Endothelial cell of umbilical vein (primary cell): ENCODE results near the gene DCDC1. TPM values are rescaled to one million over a fixed set of nuclear protein-coding genes. Genes with fewer than 3 reads are reported as not detected.

Source experiments
- BruUV-seq: library from RNA; stranded (reverse); fragments of 400-500 nt; replicated peaks from 2 replicates; lab custom pipeline; 2021; lab: Mats Ljungman, UMichigan
- CTCF ChIA-PET: fragments of 300-600, 350-600 bp; sonication (Branson Sonifier 250); formaldehyde crosslinking; loops from one replicate; lab custom pipeline; 2021; ENCODE audit warnings: antibody characterized with exemption, inconsistent platforms; lab: Charles Lee
- POLR2A ChIA-PET: fragments of 300-600, 350-600 bp; sonication (Branson Sonifier 250); formaldehyde crosslinking; loops from one replicate; lab custom pipeline; 2021; ENCODE audit warnings: antibody characterized with exemption, inconsistent platforms; lab: Charles Lee
- DNase-seq: peaks from one replicate; pipeline ENCODE4 v3.0.0-alpha.2; 2011; ENCODE audit warnings: low read depth, low spot score
- FAIRE-seq: peaks from 2 replicates; lab custom pipeline; 2011; peaks lifted over from hg19 to GRCh38; lab: Jason Lieb, UNC
- H2AFZ ChIP-seq: 2 replicates; pipeline ENCODE4 v1.6.0; 2012; ENCODE audit warnings: low read depth, low read length, control low read depth, inconsistent platforms
- H3K27ac ChIP-seq: 2 replicates; pipeline ENCODE4 v1.5.1; 2011; ENCODE audit warnings: low read depth, mild to moderate bottlenecking, control low read depth, low read length, moderate library complexity; ENCODE audit not compliant: insufficient read depth
- H3K27me3 ChIP-seq, 2 experiments: 2 replicates each; pipeline versions ENCODE4 v1.6.0 to v1.6.1; 2011; ENCODE audit warnings: low read length in 2 of 2, mixed read lengths in 1 of 2; ENCODE audit not compliant: control insufficient read depth in 2 of 2, insufficient read depth in 2 of 2
- H3K36me3 ChIP-seq, 2 experiments: 2 replicates in 1 of 2; 3 replicates in 1 of 2; pipeline ENCODE4 v1.5.1; 2011; ENCODE audit warnings: low read length in 2 of 2, mild to moderate bottlenecking in 1 of 2, moderate library complexity in 1 of 2; ENCODE audit not compliant: control insufficient read depth in 2 of 2, insufficient read depth in 2 of 2; ENCODE audit errors: extremely low read depth in 1 of 2
- H3K4me1 ChIP-seq: 3 replicates; pipeline ENCODE4 v1.5.1; 2011; ENCODE audit warnings: mild to moderate bottlenecking, low read length; ENCODE audit not compliant: control insufficient read depth, insufficient read depth; ENCODE audit errors: extremely low read depth
- H3K4me2 ChIP-seq: 2 replicates; pipeline ENCODE4 v1.6.1; 2011; ENCODE audit warnings: low read length, control low read depth, mixed read lengths; ENCODE audit not compliant: insufficient read depth
- H3K4me3 ChIP-seq, 3 experiments: fragments of 200-600 bp in 1 of 3; sonication (generic), shearing (Covaris generic) in 1 of 3; replicated peaks in 1 of 3; 2 replicates each; pipeline ENCODE4 v1.5.1; 2011 to 2016; ENCODE audit warnings: control low read depth in 3 of 3, low read length in 3 of 3, mild to moderate bottlenecking in 2 of 3, inconsistent platforms in 1 of 3, low read depth in 1 of 3, moderate library complexity in 1 of 3; ENCODE audit not compliant: insufficient read depth in 1 of 3
- H3K79me2 ChIP-seq: 2 replicates; pipeline ENCODE4 v1.6.0; 2012; ENCODE audit warnings: low read length, inconsistent platforms; ENCODE audit not compliant: control insufficient read depth, insufficient read depth
- H3K9ac ChIP-seq: replicated peaks from 2 replicates; pipeline ENCODE3; 2011; ENCODE audit warnings: low read length, control low read depth; ENCODE audit not compliant: insufficient read depth; ENCODE audit errors: extremely low read depth
- H3K9me1 ChIP-seq: replicated peaks from 3 replicates; pipeline ENCODE4 v1.6.0; 2011; ENCODE audit warnings: mild to moderate bottlenecking, low read length; ENCODE audit not compliant: control insufficient read depth, insufficient read depth; ENCODE audit errors: extremely low read depth
- H3K9me3 ChIP-seq: replicated peaks from 2 replicates; pipeline ENCODE4 v1.5.1; 2012; ENCODE audit warnings: low read length, inconsistent platforms; ENCODE audit not compliant: control insufficient read depth, insufficient read depth
- H4K20me1 ChIP-seq: replicated peaks from 2 replicates; pipeline ENCODE3; 2011; ENCODE audit warnings: mild to moderate bottlenecking, low read length; ENCODE audit not compliant: control insufficient read depth, insufficient read depth; ENCODE audit errors: extremely low read depth
- EZH2 ChIP-seq: IDR thresholded peaks from 2 replicates; pipeline ENCODE4 v1.6.1; 2012; ENCODE audit warnings: borderline replicate concordance, low read depth, mild to moderate bottlenecking, moderate library complexity, low read length, inconsistent platforms; ENCODE audit not compliant: severe bottlenecking
- FOS ChIP-seq: IDR thresholded peaks from 2 replicates; pipeline ENCODE4 v1.6.1; 2011; ENCODE audit warnings: mild to moderate bottlenecking, low read length, moderate library complexity, borderline replicate concordance; ENCODE audit not compliant: insufficient read depth
- GATA2 ChIP-seq: IDR thresholded peaks from 2 replicates; pipeline ENCODE4 v1.7.0; 2011; ENCODE audit warnings: low read depth, mild to moderate bottlenecking, moderate library complexity, mixed read lengths, low read length; ENCODE audit not compliant: insufficient read length, insufficient read depth
- JUN ChIP-seq: IDR thresholded peaks from 2 replicates; pipeline ENCODE4 v1.6.1; 2011; ENCODE audit warnings: borderline replicate concordance, low read depth; ENCODE audit not compliant: insufficient read length, insufficient read depth
- MAX ChIP-seq: IDR thresholded peaks from 2 replicates; pipeline ENCODE4 v1.6.1; 2011; ENCODE audit not compliant: insufficient read depth, insufficient read length
- MYC ChIP-seq: IDR thresholded peaks from one replicate; pipeline ENCODE4 v1.6.1; 2011; ENCODE audit warnings: mild to moderate bottlenecking, low read depth, low read length
- POLR2A ChIP-seq: IDR thresholded peaks from 2 replicates; pipeline ENCODE4 v1.6.1; 2012; ENCODE audit warnings: low read depth, mild to moderate bottlenecking, control low read depth, low read length
- POLR2AphosphoS5 ChIP-seq: IDR thresholded peaks from 2 replicates; pipeline ENCODE4 v1.6.1; 2012; ENCODE audit warnings: low read depth, mild to moderate bottlenecking, control low read depth, low read length, moderate library complexity; ENCODE audit not compliant: insufficient read depth
- dilution Hi-C: fragments of 300-500 bp; cut with MboI; formaldehyde crosslinking; loops from one replicate; pipeline ENCODE4 v1.15.0; 2019; ENCODE audit warnings: low sequenced_read_pairs; ENCODE audit not compliant: extremely low pct_ligation_motif_present
- intact Hi-C: fragments of 100-400 bp; cut with micrococcal nuclease; formaldehyde crosslinking; loops from one replicate; pipeline ENCODE4 v1.10.0; 2022
- polyA plus RNA-seq, 4 experiments: library from polyadenylated mRNA; depleted of rRNA in 3 of 4; stranded (reverse) in 3 of 4; unstranded in 1 of 4; fragments of >200 nt; gene quantifications; 2 replicates each; pipeline versions ENCODE4 v1.2.1 to v1.2.3, GENCODE V29; 2011 to 2012; ENCODE audit warnings: missing spikeins in 1 of 4
- total RNA-seq: library from RNA; stranded (reverse); gene quantifications from 2 replicates; pipeline ENCODE4 v1.2.3, GENCODE V29; 2021
- TF ChIP-seq, protein P1 (sequence below), 2 donors: IDR thresholded peaks; 1 replicate in 1 of 2; 2 replicates in 1 of 2; pipeline ENCODE4 v1.5.1; 2011; ENCODE audit warnings: low read length in 2 of 2, mild to moderate bottlenecking in 2 of 2, moderate library complexity in 2 of 2, control low read depth in 1 of 2, inconsistent platforms in 1 of 2, low read depth in 1 of 2; ENCODE audit not compliant: insufficient read depth in 1 of 2; ENCODE audit errors: extremely low read depth in 1 of 2

DCDC1 gene
- total and polyA plus RNA-seq, 2 donors (not counting 3 experiments of a cell fraction or from before 2014, with no cell fraction given), result 0.04 TPM; not detected in 1

DNA sequence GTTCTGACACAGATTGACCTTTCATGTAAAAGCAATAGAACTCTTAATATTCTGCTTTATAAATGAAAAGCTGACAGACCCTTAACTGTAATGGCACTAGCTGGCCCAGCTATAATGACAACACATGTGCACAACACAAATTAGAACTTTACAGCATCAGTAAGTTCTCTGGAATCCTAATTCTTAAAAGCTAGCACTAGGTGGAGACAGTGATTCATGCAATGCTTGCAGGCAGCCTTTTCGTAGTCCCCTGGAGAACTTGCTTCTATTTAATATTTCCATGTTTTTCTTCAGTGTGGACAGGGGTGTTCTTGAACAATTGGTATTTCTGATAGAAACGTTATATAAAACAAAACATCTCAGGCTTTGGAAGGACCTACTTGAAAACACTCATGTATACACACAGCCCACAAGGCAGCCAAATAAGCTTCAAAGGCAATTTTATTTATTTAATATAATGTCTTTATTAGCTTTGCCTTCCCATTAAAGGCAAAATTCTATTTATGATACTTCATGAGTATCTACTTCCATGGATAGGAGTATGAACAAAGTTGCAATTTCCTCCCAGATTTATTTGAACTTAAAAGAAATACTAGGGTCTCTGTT is 409.0 kb downstream of the DCDC1 start:
- FAIRE-seq (no peak), DNase-seq (peak; percentile 4)
- Histone ChIP-seq H2AFZ (no peak overlapping the region), H3K9ac (no peak overlapping the region), H3K27me3 (no peaks in the 10 kb centered on the region), H3K4me3 (no peak overlapping the region), H3K4me2 (no peak overlapping the region), H3K27ac (no peak overlapping the region), H3K79me2 (no peaks in the 10 kb centered on the region), H3K9me3 (no peaks in the 10 kb centered on the region), H4K20me1 (no peaks in the 10 kb centered on the region), H3K9me1 (no peaks in the 10 kb centered on the region), H3K36me3 (no peaks in the 10 kb centered on the region), H3K4me1 (no peaks in the 10 kb centered on the region)
- CTCF ChIA-PET, result interaction anchor here (0.7 kb wide), 1 partner anchor 85 kb away, joined by 4 read pairs; no protein-coding TSS in a partner anchor
- TF ChIP-seq MYC (no peak), FOS (no peak), POLR2A (no peak), EZH2 (no peak), POLR2AphosphoS5 (no peak), MAX (no peak), GATA2 (no peak), JUN (no peak)
- TF ChIP-seq, protein P1, sequence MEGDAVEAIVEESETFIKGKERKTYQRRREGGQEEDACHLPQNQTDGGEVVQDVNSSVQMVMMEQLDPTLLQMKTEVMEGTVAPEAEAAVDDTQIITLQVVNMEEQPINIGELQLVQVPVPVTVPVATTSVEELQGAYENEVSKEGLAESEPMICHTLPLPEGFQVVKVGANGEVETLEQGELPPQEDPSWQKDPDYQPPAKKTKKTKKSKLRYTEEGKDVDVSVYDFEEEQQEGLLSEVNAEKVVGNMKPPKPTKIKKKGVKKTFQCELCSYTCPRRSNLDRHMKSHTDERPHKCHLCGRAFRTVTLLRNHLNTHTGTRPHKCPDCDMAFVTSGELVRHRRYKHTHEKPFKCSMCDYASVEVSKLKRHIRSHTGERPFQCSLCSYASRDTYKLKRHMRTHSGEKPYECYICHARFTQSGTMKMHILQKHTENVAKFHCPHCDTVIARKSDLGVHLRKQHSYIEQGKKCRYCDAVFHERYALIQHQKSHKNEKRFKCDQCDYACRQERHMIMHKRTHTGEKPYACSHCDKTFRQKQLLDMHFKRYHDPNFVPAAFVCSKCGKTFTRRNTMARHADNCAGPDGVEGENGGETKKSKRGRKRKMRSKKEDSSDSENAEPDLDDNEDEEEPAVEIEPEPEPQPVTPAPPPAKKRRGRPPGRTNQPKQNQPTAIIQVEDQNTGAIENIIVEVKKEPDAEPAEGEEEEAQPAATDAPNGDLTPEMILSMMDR (IDR thresholded peaks at IDR 0.05; ENCODE audit: extremely low read depth in 1 of 2, insufficient read depth in 1 of 2, low read depth in 1 of 2, low read length in 2 of 2), result no peak
- POLR2A ChIA-PET, result no interaction called here
- intact Hi-C loops, result no loop called here
- dilution Hi-C loops, result no loop called here
- BruUV-seq, result no TSS peak
